Liver (tissue), 9 donors: ENCODE results near the gene FGD1. TPM values are rescaled to one million over a fixed set of nuclear protein-coding genes. Genes with fewer than 3 reads are reported as not detected.

Source experiments
- DNase-seq: peaks from one replicate; pipeline ENCODE4 v3.0.0-alpha.2; 2017; ENCODE audit warnings: low spot score
- H3K27ac ChIP-seq, 2 donors: one replicate each; pipeline ENCODE4 v1.7.0; 2013; ENCODE audit warnings: inconsistent platforms in 2 of 2, low read length in 2 of 2, control low read depth in 1 of 2, low read depth in 1 of 2, mild to moderate bottlenecking in 1 of 2
- H3K27me3 ChIP-seq, 4 donors: one replicate each; pipeline versions ENCODE4 v1.6.1 to v1.7.0; 2013; ENCODE audit warnings: low read length in 3 of 4, inconsistent platforms in 1 of 4, mild to moderate bottlenecking in 1 of 4, moderate library complexity in 1 of 4; ENCODE audit not compliant: control insufficient read depth in 4 of 4, insufficient read depth in 4 of 4
- H3K36me3 ChIP-seq, 4 donors: one replicate each; pipeline versions ENCODE4 v1.6.1 to v1.7.0; 2013; ENCODE audit warnings: low read length in 3 of 4, mild to moderate bottlenecking in 3 of 4, low read depth in 1 of 4, moderate library complexity in 1 of 4; ENCODE audit not compliant: control insufficient read depth in 4 of 4, insufficient read depth in 3 of 4
- H3K4me1 ChIP-seq, 4 donors: one replicate each; pipeline versions ENCODE4 v1.6.1 to v1.7.0; 2013; ENCODE audit warnings: low read length in 3 of 4, mild to moderate bottlenecking in 3 of 4, moderate library complexity in 1 of 4; ENCODE audit not compliant: control insufficient read depth in 4 of 4, insufficient read depth in 4 of 4
- H3K4me3 ChIP-seq, 3 donors: one replicate each; pipeline versions ENCODE4 v1.6.1 to v1.7.0; 2013; ENCODE audit warnings: low read length in 3 of 3, control low read depth in 1 of 3, low read depth in 1 of 3, mild to moderate bottlenecking in 1 of 3
- H3K9ac ChIP-seq, 2 donors: one replicate each; pipeline ENCODE4 v1.7.0; 2013; ENCODE audit warnings: low read length in 2 of 2, mild to moderate bottlenecking in 2 of 2, moderate library complexity in 2 of 2, control low read depth in 1 of 2, low read depth in 1 of 2
- H3K9me3 ChIP-seq, 4 donors: one replicate each; pipeline versions ENCODE4 v1.6.1 to v1.7.0; 2013; ENCODE audit warnings: low read length in 3 of 4; ENCODE audit not compliant: control insufficient read depth in 4 of 4
- EGR1 ChIP-seq, 2 donors: IDR thresholded peaks; 2 replicates each; pipeline ENCODE4 v1.6.1; 2016 to 2018; ENCODE audit warnings: antibody characterized with exemption in 2 of 2, low read depth in 2 of 2
- FOXA1 ChIP-seq: IDR thresholded peaks from 2 replicates; pipeline ENCODE4 v1.6.1; 2016; ENCODE audit warnings: antibody characterized with exemption
- FOXA2 ChIP-seq: IDR thresholded peaks from 2 replicates; pipeline ENCODE4 v1.6.1; 2016; ENCODE audit warnings: antibody characterized with exemption
- GABPA ChIP-seq, 2 donors: IDR thresholded peaks in 1 of 2; conservative IDR thresholded peaks in 1 of 2; 2 replicates each; pipeline ENCODE4 v1.6.1; 2016; ENCODE audit warnings: antibody characterized with exemption in 2 of 2, mild to moderate bottlenecking in 1 of 2, moderate library complexity in 1 of 2
- HNF4A ChIP-seq, 2 donors: conservative IDR thresholded peaks; 2 replicates each; pipeline ENCODE4 v1.6.1; 2016; ENCODE audit warnings: antibody characterized with exemption in 2 of 2, mild to moderate bottlenecking in 2 of 2
- HNF4G ChIP-seq: IDR thresholded peaks from 2 replicates; pipeline ENCODE4 v1.6.1; 2016; ENCODE audit warnings: antibody characterized with exemption
- JUND ChIP-seq, 2 donors: IDR thresholded peaks; 2 replicates each; pipeline ENCODE4 v1.6.1; 2016; ENCODE audit warnings: antibody characterized with exemption in 2 of 2
- NR2F2 ChIP-seq: IDR thresholded peaks from 2 replicates; pipeline ENCODE4 v1.6.1; 2016; ENCODE audit warnings: antibody characterized with exemption
- RAD21 ChIP-seq, 2 donors: IDR thresholded peaks; 2 replicates each; pipeline ENCODE4 v1.6.1; 2016; ENCODE audit warnings: antibody characterized with exemption in 2 of 2, mild to moderate bottlenecking in 2 of 2
- RXRA ChIP-seq, 2 donors: IDR thresholded peaks; 2 replicates each; pipeline ENCODE4 v1.6.1; 2017 to 2018; ENCODE audit warnings: antibody characterized with exemption in 2 of 2, mild to moderate bottlenecking in 1 of 2
- SP1 ChIP-seq: IDR thresholded peaks from 2 replicates; pipeline ENCODE4 v1.6.1; 2018; ENCODE audit warnings: antibody characterized with exemption, mild to moderate bottlenecking
- TAF1 ChIP-seq: conservative IDR thresholded peaks from 2 replicates; pipeline ENCODE4 v1.6.1; 2016; ENCODE audit warnings: antibody characterized with exemption, mild to moderate bottlenecking
- YY1 ChIP-seq: IDR thresholded peaks from 2 replicates; pipeline ENCODE4 v1.6.1; 2016; ENCODE audit warnings: antibody characterized with exemption, mild to moderate bottlenecking
- WGBS: extraction: QIAGEN DNeasy Blood & Tissue Kit; methylation state at CpG from one replicate; pipeline ENCODE4 v1.1.7; 2013; 5-methylcytosine and 5-hydroxymethylcytosine counted together
- polyA plus RNA-seq, 2 donors: library from polyadenylated mRNA; stranded (reverse) in 1 of 2; unstranded in 1 of 2; fragments of 200-250 nt in 1 of 2; fragments of >200 nt in 1 of 2; fragmentation: Nextera tagmentation in 1 of 2; extraction: Ambion mirVana in 1 of 2; gene quantifications; one replicate each; pipeline versions ENCODE4 v1.2.1 to v1.2.3, GENCODE V29; 2013 to 2015
- total RNA-seq, 2 donors: library from RNA; depleted of rRNA; stranded (reverse); fragments of >200 nt; gene quantifications; one replicate each; pipeline ENCODE4 v1.2.3, GENCODE V29; 2014
- TF ChIP-seq, protein P1 (sequence below): IDR thresholded peaks from 2 replicates; pipeline ENCODE4 v1.6.1; 2016; ENCODE audit warnings: antibody characterized with exemption, mild to moderate bottlenecking
- TF ChIP-seq, protein P2 (sequence below): IDR thresholded peaks from 2 replicates; pipeline ENCODE4 v1.6.1; 2016; ENCODE audit warnings: antibody characterized with exemption
- TF ChIP-seq, protein P3 (sequence below): fragments of 150-350 bp; IDR thresholded peaks from 2 replicates; pipeline ENCODE4 v1.5.1; 2017; ENCODE audit warnings: improper control_type of control experiment, low read depth, low read length; ENCODE audit not compliant: missing input control
- TF ChIP-seq, protein P4 (sequence below): IDR thresholded peaks from 2 replicates; pipeline ENCODE4 v1.6.1; 2016; ENCODE audit warnings: antibody characterized with exemption
- donor health status: healthy.
- donor health status: healthy.
- donor health status: healthy.
- donor health status: healthy.
- donor health status: healthy.

Gene FGD1
- total and polyA plus RNA-seq, 4 donors, result 0.32 to 0.89 (median 0.58) TPM

DNA sequence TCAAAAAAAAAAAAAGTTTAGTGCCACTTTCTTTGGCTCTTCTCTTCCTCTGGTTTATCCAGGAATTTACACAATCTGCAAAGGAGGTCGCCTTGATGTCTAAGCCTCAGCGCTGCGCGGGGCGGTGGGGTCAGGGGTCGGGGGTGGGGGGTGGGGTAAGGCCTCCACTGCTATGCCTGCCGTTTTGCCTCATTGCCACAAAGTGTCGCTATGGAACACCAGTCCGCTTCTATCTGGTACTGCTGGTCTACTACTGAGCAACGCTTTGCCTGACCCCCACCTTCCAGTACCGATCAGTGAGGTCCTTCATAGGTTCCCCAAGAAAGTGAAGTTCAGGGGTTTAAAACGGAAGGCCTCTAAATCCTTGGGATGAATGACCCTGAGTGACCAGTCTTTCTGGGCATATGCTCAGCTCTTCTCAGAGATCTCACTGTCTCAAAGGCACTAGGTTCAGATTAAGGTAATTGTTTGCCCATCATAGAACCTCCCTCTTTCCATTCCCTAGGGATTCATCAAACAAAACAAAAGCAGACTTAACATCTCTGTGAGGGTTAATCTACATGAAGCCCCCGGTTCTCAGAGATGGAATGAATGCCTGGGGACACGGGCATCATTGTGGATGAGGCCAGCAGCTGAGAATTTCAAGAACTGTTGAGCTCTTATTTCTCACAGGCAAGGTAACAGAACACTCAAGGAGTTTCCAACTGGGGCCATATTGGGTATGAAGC lies 72.7 kb downstream of the FGD1 start (continued):
- TF ChIP-seq, protein P1, sequence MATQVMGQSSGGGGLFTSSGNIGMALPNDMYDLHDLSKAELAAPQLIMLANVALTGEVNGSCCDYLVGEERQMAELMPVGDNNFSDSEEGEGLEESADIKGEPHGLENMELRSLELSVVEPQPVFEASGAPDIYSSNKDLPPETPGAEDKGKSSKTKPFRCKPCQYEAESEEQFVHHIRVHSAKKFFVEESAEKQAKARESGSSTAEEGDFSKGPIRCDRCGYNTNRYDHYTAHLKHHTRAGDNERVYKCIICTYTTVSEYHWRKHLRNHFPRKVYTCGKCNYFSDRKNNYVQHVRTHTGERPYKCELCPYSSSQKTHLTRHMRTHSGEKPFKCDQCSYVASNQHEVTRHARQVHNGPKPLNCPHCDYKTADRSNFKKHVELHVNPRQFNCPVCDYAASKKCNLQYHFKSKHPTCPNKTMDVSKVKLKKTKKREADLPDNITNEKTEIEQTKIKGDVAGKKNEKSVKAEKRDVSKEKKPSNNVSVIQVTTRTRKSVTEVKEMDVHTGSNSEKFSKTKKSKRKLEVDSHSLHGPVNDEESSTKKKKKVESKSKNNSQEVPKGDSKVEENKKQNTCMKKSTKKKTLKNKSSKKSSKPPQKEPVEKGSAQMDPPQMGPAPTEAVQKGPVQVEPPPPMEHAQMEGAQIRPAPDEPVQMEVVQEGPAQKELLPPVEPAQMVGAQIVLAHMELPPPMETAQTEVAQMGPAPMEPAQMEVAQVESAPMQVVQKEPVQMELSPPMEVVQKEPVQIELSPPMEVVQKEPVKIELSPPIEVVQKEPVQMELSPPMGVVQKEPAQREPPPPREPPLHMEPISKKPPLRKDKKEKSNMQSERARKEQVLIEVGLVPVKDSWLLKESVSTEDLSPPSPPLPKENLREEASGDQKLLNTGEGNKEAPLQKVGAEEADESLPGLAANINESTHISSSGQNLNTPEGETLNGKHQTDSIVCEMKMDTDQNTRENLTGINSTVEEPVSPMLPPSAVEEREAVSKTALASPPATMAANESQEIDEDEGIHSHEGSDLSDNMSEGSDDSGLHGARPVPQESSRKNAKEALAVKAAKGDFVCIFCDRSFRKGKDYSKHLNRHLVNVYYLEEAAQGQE, result no peak
- TF ChIP-seq EGR1 (IDR thresholded peaks at IDR 0.05; ENCODE audit: low read depth in 2 of 2) (no peak), FOXA2 (no peak)
- TF ChIP-seq, protein P2, sequence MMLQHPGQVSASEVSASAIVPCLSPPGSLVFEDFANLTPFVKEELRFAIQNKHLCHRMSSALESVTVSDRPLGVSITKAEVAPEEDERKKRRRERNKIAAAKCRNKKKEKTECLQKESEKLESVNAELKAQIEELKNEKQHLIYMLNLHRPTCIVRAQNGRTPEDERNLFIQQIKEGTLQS, result no peak

DNA sequence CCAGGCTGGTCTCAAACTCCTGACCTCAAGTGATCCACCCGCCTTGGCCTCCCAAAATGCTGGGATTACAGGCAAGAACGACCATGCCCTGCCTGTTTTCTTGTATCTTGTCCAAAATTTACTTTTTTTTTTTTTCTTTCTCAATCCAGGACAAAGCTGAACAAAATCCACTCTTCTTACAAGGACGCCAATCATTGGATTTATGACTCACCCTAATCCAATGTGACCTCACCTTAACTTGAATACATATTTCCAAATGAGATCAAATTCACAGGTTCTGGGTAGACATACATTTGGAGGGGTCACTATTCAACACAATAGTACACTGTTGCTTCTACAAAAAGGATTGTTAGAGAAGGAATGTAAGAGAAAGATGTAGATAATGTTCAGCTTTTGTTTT lies 73.9 kb downstream of the FGD1 start:
- no peak for DNase-seq
- peak in 1 of 2 donors; percentile 20 for TF ChIP-seq HNF4A (conservative IDR thresholded peaks at IDR 0.05)
- TF ChIP-seq TAF1, result no peak
- TF ChIP-seq EGR1 (IDR thresholded peaks at IDR 0.05; ENCODE audit: low read depth in 2 of 2), result no peak
- TF ChIP-seq RXRA (IDR thresholded peaks at IDR 0.05), result peak in 1 of 2 donors; percentile 70
- no peak for TF ChIP-seq GABPA (IDR thresholded peaks at IDR 0.05 in 1 of 2, conservative IDR thresholded peaks at IDR 0.05 in 1 of 2)
- peak; percentile 43 to 74 for TF ChIP-seq JUND (IDR thresholded peaks at IDR 0.05)
- TF ChIP-seq, protein P3, sequence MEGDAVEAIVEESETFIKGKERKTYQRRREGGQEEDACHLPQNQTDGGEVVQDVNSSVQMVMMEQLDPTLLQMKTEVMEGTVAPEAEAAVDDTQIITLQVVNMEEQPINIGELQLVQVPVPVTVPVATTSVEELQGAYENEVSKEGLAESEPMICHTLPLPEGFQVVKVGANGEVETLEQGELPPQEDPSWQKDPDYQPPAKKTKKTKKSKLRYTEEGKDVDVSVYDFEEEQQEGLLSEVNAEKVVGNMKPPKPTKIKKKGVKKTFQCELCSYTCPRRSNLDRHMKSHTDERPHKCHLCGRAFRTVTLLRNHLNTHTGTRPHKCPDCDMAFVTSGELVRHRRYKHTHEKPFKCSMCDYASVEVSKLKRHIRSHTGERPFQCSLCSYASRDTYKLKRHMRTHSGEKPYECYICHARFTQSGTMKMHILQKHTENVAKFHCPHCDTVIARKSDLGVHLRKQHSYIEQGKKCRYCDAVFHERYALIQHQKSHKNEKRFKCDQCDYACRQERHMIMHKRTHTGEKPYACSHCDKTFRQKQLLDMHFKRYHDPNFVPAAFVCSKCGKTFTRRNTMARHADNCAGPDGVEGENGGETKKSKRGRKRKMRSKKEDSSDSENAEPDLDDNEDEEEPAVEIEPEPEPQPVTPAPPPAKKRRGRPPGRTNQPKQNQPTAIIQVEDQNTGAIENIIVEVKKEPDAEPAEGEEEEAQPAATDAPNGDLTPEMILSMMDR, result no peak
- no peak for TF ChIP-seq HNF4G

DNA sequence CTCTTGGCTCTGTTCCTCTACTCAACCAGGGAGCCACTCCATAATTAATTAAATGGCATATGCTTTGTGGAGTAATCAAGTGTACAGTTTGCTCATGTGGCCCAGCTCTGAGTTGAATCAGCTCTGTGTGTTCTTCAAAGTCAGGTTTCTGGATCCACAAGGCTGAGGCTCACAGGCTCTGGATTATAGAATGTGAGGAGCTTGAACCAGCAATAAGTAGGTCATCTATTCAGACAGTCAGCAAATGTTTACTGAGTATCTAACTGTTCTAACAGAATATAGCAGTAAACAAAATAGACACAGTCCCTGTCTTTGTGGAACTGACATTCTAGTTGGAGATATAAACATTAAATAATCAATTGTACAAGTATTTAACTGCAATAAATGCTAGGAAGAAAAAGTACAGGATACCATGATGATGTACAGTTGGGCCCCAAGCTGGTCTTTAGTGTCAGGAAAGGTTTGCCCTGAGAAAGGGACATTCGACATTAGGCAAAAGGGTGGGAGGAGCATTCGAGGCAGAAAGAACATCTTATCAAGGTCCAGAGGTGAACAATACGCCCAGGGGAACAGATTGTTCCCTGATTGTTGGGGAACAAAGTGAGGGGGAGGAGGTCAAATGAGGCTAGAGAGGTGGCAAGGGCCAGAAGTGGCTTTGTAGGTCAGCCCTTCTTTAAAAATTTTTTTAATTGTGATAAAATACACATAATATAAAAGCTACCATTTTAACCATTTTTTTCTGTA lies 76.3 kb downstream of the FGD1 start:
- Histone ChIP-seq H3K9me3 (no peaks in the 10 kb centered on the region), H3K4me1 (peaks cover 0 to 8% (median 3%) of the 10 kb centered on the region in 4 donors), H3K4me3 (no peak overlapping the region), H3K36me3 (no peaks in the 10 kb centered on the region), H3K9ac (no peak overlapping the region), H3K27me3 (no peaks in the 10 kb centered on the region), H3K27ac (no peak overlapping the region)
- DNase-seq, result no peak
- TF ChIP-seq, protein P3, result no peak
- TF ChIP-seq RXRA (IDR thresholded peaks at IDR 0.05) (peak; percentile 95 to 96), HNF4G (peak; percentile 33), YY1 (peak; percentile 46), JUND (IDR thresholded peaks at IDR 0.05) (peak; percentile 59 to 67), EGR1 (IDR thresholded peaks at IDR 0.05; ENCODE audit: low read depth in 2 of 2) (peak; percentile 61 to 88), SP1 (peak; percentile 86), RAD21 (IDR thresholded peaks at IDR 0.05) (no peak), FOXA2 (no peak), FOXA1 (no peak), HNF4A (conservative IDR thresholded peaks at IDR 0.05) (peak; percentile 76 to 84), NR2F2 (peak; percentile 95)
- TF ChIP-seq, protein P4, sequence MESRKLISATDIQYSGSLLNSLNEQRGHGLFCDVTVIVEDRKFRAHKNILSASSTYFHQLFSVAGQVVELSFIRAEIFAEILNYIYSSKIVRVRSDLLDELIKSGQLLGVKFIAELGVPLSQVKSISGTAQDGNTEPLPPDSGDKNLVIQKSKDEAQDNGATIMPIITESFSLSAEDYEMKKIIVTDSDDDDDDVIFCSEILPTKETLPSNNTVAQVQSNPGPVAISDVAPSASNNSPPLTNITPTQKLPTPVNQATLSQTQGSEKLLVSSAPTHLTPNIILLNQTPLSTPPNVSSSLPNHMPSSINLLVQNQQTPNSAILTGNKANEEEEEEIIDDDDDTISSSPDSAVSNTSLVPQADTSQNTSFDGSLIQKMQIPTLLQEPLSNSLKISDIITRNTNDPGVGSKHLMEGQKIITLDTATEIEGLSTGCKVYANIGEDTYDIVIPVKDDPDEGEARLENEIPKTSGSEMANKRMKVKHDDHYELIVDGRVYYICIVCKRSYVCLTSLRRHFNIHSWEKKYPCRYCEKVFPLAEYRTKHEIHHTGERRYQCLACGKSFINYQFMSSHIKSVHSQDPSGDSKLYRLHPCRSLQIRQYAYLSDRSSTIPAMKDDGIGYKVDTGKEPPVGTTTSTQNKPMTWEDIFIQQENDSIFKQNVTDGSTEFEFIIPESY, result peak; percentile 21
- WGBS, result 8% methylated on average over 3 of the region's 3 CpGs

More for the DNA sequence above, 73.9 kb downstream of the FGD1 start:
- Histone ChIP-seq H3K4me1 (peaks cover 0 to 6% (median 3%) of the 10 kb centered on the region in 4 donors), H3K27ac (no peak overlapping the region), H3K9me3 (no peaks in the 10 kb centered on the region), H3K4me3 (no peak overlapping the region), H3K9ac (no peak overlapping the region), H3K27me3 (no peaks in the 10 kb centered on the region), H3K36me3 (no peaks in the 10 kb centered on the region)
- WGBS, result 39% methylated on average over 3 of the region's 3 CpGs
